HG03457 (cell line): ENCODE measurements around the gene RPS2.
A peak's percentile ranks its signal among the peaks of the same experiment; 100 is the strongest.
"Not testable (repeated sequence)": the region's sequence is repeated elsewhere in the genome, so short reads cannot be mapped to it uniquely, and the experiment has no call there.

Source experiments
- ATAC-seq: cut with Tn5 transposase; IDR thresholded peaks from one replicate; pipeline ENCODE4 v1.9.1; 2021; ENCODE audit warnings: moderate number of reproducible peaks; ENCODE audit not compliant: unreplicated experiment

RPS2 gene

GRCh38 chr16:1964506-1965395 lies at the start of gene RPS2:
RPS2 (minus strand) TSS chr16:1964826; CDS start chr16:1964625, 201 bp downstream.
- peak; percentile 52 for ATAC-seq

- no peak for ATAC-seq
Observed at GRCh38 chr16:2013527-2013926, 48.9 kb upstream of the RPS2 start.

GRCh38 chr16:2011726-2012125 lies 47.1 kb upstream of the RPS2 start:
- ATAC-seq, result not testable (repeated sequence)

GRCh38 chr16:2009791-2010510 lies 45.3 kb upstream of the RPS2 start, which contains the start of gene ZNF598:
ZNF598 (minus strand) TSS chr16:2009821.
- ATAC-seq, result peak; percentile 60

DNA sequence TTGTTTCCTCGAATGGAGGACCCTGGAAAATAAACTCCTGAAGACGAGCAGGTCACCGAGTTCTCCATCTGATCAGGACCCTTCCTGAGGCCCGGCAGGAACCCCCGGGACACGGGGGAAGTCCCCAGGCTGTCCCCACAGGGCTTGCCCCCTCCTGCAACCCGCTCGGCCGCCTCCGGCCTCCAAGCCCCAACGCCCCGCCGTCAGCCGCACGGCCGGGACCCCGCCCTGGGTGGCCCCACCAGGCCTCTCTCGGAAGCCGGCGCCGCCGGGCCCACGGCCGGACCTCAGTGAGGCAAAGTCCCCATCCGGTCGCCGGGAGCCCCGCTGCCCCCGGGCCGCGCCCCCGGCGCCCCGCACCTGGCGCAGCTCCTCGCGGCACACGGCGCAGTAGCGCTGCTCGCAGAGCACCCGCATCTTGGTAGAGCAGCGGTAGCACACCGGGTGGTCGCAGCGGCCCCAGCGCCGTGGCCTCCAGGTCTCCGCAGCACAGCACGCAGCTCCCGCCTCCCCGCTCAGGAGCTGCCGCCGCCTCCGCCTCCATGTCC lies 44.6 kb upstream of the RPS2 start:
- ATAC-seq, result peak; percentile 31

GRCh38 chr16:2008631-2009163 lies 44.1 kb upstream of the RPS2 start:
- no peak for ATAC-seq

GRCh38 chr16:2008009-2008526 lies 43.4 kb upstream of the RPS2 start:
- no peak for ATAC-seq

- no peak for ATAC-seq
Observed at GRCh38 chr16:2007081-2007836, 42.6 kb upstream of the RPS2 start.

GRCh38 chr16:2006317-2006716 lies 41.7 kb upstream of the RPS2 start:
- ATAC-seq, result no peak

DNA sequence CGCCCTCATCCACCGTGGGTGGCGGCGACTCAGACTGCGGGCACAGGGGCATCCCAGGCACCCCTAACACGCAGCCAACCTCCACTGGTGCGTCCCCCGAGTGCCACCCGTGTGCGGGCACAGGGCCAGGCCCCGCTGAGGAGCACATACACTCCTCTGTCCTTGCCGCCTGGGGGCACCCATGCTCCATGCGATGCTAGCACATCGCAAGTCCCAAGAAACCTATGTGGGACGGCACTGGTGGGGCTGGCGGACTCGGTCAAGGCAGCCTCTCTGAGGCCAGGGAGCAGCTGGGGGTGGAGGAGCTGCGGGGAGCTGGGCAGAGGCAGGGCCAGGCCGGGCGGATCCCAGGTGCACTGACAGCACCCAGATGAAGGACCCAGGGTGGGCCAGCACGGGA lies 41.0 kb upstream of the RPS2 start:
- ATAC-seq, result no peak

- no peak for ATAC-seq
Observed at GRCh38 chr16:2004795-2005517, 40.3 kb upstream of the RPS2 start.

GRCh38 chr16:2003827-2004641 lies 39.4 kb upstream of the RPS2 start:
- no peak for ATAC-seq

DNA sequence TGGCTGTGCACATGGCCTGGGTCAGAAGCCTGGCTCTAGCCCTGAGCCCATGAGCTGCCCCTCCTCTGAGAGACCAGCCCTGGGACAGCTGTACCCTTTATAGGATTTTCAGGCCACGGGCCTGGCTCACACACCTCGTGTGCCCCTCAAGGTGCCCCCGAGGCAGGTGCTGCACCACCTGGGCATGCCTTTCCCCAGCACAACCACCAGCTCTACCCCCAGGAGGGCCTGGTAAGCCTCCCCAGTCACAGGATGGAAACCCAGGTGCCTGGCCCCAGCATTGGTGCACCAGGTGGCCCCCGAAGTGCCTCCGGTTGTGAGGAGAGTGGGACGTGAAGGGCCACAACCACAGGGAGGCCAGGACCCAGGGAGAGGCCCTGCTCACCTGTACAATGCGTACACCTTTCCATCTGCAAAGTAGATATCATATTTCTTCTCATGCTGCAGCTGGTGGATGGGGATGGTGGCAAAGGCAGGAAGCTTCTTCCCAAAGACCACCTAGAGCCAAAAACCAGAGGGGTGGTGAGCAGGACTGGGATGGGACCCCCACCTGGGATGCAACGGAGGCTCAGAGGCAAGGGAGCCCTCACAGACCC lies 38.7 kb upstream of the RPS2 start:
- ATAC-seq, result no peak

DNA sequence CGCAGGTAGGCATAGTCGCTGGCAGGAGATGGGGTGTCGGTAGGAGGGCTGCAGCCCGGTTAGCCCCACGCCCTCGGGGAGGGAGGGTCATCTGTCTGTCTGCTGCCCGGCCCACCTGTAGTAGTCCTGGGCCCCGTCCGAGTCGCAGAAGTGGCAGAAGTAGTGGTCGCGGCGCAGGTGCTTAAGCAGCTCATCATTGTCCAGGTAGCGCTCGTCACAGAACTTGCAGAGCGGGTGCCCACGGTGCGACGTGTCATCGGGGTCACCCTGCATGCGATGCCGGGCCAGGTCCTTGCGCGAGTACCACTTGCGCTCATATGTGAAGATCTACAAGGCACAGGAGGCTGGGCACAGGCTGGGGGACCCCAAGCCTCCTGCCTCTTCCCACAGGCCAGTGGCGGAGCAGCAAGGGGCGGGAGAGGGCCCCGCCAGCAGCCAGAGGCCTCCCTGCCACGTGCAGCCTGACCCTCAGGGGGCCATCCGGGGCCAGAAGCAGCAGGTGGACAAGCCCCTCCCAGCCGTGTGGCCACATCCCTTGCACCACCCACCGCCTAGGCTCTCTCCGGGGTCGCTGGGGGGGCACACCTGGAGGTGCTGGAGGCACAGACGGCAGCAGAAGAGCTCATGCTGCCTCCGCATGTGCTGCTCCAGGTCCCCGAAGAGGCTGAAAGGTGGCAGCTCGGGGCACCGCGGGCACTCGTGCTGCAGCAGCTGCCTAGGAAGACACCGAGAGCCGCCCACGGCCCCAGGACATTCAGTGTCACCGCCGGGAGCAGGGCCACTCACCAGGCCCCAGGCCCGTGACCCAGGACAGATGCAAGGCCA lies 38.0 kb upstream of the RPS2 start:
- no peak for ATAC-seq

GRCh38 chr16:2001456-2002355 lies 37.1 kb upstream of the RPS2 start:
- no peak for ATAC-seq

GRCh38 chr16:2001035-2001434 lies 36.4 kb upstream of the RPS2 start:
- ATAC-seq, result no peak
